Activated effector memory CD4-positive, alpha-beta T cell treated with Interleukin-2 at 50 U/mL for 16 hours (primary cell): ENCODE data around the gene PTPN21.
A peak's percentile ranks its signal among the peaks of the same experiment; 100 is the strongest.

ENCODE experiments used
- DNase-seq: peaks from one replicate; pipeline ENCODE4 v3.0.0-alpha.2; 2020

PTPN21 gene

GRCh38 chr14:88554457-88555286, at the start of gene PTPN21:
Gene PTPN21 (minus strand): TSS chr14:88555007. CDS start chr14:88550417, 4,590 bp downstream.
- no peak for DNase-seq

- no peak for DNase-seq
Observed at GRCh38 chr14:88604212-88604611, 49.4 kb upstream of the PTPN21 start.

GRCh38 chr14:88599761-88600439, 45.1 kb upstream of the PTPN21 start:
- DNase-seq, result no peak

- DNase-seq, result no peak
Observed at GRCh38 chr14:88599326-88599725, 44.5 kb upstream of the PTPN21 start.

- DNase-seq, result no peak
Observed at GRCh38 chr14:88598097-88598675, 43.4 kb upstream of the PTPN21 start.

- DNase-seq, result no peak
Observed at GRCh38 chr14:88597601-88598000, 42.8 kb upstream of the PTPN21 start.

- no peak for DNase-seq
Observed at GRCh38 chr14:88597038-88597437, 42.2 kb upstream of the PTPN21 start.

- no peak for DNase-seq
Observed at GRCh38 chr14:88592031-88592430, 37.2 kb upstream of the PTPN21 start.

- no peak for DNase-seq
Observed at GRCh38 chr14:88590173-88590572, 35.4 kb upstream of the PTPN21 start.

GRCh38 chr14:88588081-88588480, 33.3 kb upstream of the PTPN21 start:
- DNase-seq, result no peak

- no peak for DNase-seq
Observed at GRCh38 chr14:88584451-88584850, 29.6 kb upstream of the PTPN21 start.

- no peak for DNase-seq
Observed at GRCh38 chr14:88576222-88576621, 21.4 kb upstream of the PTPN21 start.

- no peak for DNase-seq
Observed at GRCh38 chr14:88572117-88572516, 17.3 kb upstream of the PTPN21 start.

- no peak for DNase-seq
Observed at GRCh38 chr14:88568196-88568595, 13.4 kb upstream of the PTPN21 start.

GRCh38 chr14:88565427-88565826, 10.6 kb upstream of the PTPN21 start:
- DNase-seq, result no peak

- DNase-seq, result no peak
Observed at GRCh38 chr14:88563845-88564244, 9.0 kb upstream of the PTPN21 start.

- peak; percentile 82 for DNase-seq
Observed at GRCh38 chr14:88562831-88563686, 8.3 kb upstream of the PTPN21 start, which contains the start of gene ZC3H14. Gene ZC3H14 (plus strand): TSS chr14:88563037. CDS start chr14:88563134, 97 bp downstream.

- DNase-seq, result no peak
Observed at GRCh38 chr14:88562532-88562830, 7.7 kb upstream of the PTPN21 start.

- DNase-seq, result no peak
Observed at GRCh38 chr14:88559852-88560251, 5.0 kb upstream of the PTPN21 start.

GRCh38 chr14:88556581-88556980, 1.8 kb upstream of the PTPN21 start:
- DNase-seq, result no peak

- DNase-seq, result no peak
Observed at GRCh38 chr14:88553886-88554456, 836 bp downstream of the PTPN21 start.

GRCh38 chr14:88552876-88553275, 1.9 kb downstream of the PTPN21 start:
- DNase-seq, result no peak

- DNase-seq, result no peak
Observed at GRCh38 chr14:88551980-88552431, 2.8 kb downstream of the PTPN21 start.
